ENCODE results near the gene ARX. TPM values are rescaled to one million over a fixed set of nuclear protein-coding genes. Genes with fewer than 3 reads are reported as not detected.

The ARX gene
- total RNA-seq, 1 donor from 2014 or later = not detected

DNA sequence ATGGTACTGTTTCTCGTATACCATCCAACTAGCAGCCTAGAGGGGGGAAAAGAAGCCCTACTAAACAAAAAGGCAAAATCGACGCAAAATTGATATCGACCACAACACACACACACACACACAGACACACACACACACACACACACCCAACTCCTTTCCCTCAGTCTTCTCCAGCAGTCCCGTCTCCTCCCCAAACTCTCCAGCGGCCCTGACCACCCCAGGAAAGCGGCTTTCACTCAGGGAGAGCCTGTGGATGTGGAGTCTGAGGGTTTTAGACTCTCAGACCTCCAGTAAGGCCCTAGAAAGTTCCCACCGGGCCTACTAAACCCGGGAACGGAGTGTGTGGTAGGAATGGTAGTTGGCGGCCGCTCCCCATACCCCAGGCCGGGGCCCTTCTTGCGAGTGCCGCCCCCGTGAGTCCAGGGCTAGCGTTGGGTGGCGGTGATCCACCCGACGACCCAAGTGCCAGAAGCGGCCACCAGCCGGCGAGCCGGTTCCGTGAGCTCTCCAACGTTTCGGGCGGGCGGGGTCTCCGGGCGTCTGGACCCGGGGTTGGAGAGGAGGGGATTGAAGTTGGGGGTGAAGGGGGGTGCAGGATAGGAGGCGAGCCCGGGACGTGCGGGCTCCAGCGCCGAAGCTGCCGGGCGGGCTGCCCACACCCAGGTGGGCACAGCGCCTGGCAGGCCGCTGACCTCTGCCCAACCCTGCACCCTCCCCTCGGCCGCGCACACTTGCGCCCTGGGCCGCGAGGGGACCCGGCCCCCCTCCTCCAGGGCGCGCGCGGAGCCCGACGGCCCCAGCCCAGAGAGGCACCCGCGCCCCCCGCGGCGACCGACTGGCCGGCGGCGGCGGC, 13.7 kb downstream of the ARX start:
- DNase-seq (ENCODE audit: low read depth in 2 of 2) = no peak

- DNase-seq (ENCODE audit: low read depth in 2 of 2) = no peak
Measured at GRCh38 chrX:24999511-24999910, 16.3 kb downstream of the ARX start.

DNA sequence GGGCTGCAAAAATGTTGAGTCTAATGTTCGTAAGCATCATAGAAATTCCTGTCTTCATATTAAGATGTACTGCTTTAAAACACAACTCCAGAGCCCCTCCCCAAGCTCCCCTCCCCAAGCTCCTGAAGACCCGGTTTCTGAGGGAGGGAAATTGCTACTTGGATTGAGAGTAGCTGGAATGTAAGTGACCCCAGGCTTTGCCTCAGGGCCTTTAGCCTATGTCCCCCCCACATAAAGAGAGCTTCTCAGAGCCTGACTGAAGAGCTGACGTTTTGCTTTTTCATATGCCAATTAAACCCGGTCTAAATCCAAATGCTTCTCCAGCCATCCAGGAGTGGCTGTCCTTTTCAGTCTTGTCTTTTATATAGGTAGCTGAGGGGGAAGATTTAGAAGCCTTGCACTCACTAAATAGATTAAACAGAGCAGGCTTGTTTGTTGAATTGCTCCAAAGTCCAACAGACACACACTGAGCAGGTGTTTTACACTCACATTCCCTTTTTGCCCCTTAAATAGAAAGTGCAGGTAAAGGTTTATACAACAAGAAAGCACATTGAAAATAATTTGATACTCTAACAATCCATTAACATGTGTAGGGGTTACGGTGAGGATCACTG, 19.6 kb downstream of the ARX start:
- DNase-seq (ENCODE audit: low read depth in 2 of 2) = no peak

DNA sequence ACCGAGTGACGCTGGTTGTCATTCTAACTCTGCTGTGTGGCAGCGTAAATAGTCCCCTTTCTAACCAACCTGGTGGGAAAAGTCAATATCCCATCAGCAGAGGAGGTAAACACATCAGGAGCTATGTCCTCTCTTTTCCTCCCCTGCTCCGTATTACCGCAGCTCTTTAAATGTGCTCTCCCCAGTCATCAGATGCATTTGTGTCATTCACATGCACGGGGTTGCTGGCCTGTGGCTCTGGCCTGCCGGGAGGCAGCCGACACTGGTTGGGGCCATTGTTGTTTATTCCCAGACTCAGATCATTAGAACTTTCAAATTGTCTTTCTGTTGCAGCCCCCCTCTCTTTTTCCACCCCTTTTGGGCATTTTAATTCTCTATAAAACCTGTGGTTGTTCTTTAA, 21.9 kb downstream of the ARX start:
- DNase-seq (ENCODE audit: low read depth in 2 of 2) = no peak

DNA sequence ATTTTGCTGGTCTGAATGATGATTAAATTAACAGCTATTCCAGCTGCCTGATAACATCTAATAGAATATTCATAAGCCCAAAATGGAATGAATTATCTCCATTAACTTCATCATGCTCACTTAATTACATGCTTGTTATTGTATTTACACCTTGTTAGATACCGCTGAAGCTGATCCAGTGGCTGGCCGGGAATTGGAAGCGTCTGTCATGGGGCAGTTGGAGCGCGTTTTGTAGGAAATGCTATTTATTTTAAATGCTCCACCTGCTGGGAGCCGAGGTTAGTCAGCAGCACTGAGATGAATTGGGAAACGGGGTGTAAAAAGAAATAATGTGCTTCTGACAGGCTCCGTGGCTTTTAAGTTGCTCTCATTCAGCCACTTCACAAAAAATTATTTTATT, 25.2 kb downstream of the ARX start:
- no peak for DNase-seq (ENCODE audit: low read depth in 2 of 2)

DNA sequence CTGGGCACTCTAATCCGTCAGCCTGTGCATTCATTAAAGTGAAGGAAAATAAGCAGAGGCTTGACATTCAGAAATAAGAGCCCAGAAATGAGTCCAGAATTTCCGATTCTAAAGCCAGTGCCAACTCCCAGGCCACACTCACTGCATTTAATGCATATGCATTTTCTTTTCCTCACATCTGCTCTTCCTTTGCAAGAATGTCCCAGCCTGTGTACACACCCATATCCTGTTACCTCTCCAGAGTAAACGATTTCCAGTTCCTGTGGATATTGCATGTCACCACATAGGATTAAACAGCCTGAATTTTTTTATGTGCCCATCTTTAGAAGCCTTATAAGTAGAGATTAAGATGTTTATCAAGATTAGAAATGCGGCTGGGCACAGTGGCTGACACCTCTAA, 27.5 kb downstream of the ARX start:
- DNase-seq (ENCODE audit: low read depth in 2 of 2) = no peak

DNA sequence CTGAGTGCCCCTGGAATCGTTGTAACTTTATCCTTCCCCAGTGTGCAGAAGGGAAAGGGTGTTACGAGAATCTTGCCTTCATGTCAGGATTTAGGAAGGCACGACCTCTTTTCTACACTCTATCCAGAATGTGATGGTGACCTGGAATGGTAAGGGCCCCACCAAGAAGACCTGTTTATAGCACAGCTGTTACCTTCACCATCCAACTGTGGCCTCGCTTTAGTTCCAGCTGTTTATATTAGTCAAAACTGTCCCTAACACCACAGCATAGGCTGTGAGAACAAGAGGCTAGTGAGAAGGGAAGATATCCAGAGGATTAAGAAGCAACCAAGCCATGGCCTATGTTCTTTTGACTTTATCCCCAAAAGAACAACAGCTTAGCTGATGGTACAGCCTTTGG, 28.0 kb downstream of the ARX start:
- DNase-seq (ENCODE audit: low read depth in 2 of 2) = no peak

GRCh38 chrX:24985120-24985519, 30.6 kb downstream of the ARX start:
- DNase-seq (ENCODE audit: low read depth in 2 of 2) = no peak

DNA sequence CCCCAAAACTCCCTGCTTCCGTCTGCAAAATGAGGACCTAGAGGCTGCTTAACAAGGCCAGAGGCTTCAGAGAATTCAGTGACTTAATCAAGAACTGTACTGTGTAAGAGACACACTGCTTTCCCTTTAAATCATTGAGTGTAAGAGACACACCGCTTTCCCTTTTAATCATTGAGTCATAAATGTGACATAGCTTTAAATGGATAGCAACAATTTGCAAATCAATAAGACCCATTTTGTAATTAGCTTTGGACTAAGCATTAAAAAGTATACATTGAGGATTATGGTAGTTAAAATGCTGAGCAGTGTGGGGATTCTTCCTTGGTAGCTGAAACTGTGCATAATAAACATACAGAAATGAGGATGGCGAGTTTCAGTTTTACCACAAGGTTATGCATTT, 31.8 kb downstream of the ARX start:
- DNase-seq (ENCODE audit: low read depth in 2 of 2) = no peak

DNA sequence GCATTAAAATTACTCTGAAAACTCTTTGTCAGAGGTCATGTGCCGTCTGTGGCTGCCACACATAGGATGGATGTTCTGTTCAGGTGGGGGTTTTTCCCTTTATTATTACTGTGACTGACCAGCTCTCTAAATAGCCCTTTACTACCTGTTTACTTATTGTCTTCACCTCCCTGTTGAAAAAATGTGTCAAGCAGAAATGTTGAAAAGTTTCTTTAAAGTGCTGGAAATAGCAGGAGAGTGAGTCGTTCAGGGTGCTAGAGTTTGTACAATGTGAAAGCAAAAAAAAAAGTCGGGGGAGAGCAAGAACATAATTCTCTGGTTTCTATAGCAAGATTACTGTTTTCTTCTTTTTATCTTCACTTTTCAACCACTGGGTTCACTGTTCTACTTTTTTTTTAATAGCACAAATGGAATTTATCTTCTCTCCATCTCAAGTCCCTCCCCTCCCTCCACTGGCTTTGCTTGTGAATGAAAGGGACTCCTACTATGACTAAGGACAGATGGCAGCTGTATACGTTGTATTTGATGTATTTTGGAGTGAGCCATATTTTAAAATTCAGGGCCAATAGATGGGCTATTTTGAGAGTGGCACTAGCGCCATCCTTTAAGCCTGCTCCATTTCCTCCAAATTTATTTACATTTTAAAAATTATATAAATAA, 33.3 kb downstream of the ARX start:
- no peak for DNase-seq (ENCODE audit: low read depth in 2 of 2)

GRCh38 chrX:24981030-24981429, 34.7 kb downstream of the ARX start:
- DNase-seq (ENCODE audit: low read depth in 2 of 2) = no peak

GRCh38 chrX:24979081-24979480, 36.7 kb downstream of the ARX start:
- no peak for DNase-seq (ENCODE audit: low read depth in 2 of 2)

GRCh38 chrX:24969812-24970211, 46.0 kb downstream of the ARX start:
- DNase-seq (ENCODE audit: low read depth in 2 of 2) = no peak

DNA sequence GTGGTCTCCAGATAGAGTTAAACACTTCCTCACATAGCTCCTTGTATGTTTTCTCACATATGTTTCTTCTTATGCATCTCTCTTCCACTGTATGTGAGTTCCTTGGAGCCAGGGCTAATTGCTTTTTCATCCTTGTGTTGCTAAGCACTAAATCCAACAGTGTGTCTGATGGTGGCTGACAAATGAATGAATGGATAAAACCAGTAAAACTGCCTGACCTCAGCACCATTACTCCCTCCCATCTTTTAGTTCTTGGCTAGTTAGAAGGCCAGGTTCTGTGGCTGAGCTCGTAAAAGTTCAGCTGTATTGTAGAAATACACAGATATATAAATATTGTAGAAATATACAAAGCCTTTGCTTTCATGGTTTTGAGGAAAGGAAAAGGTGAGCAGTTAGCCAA, 50.4 kb downstream of the ARX start:
- DNase-seq (ENCODE audit: low read depth in 2 of 2) = no peak

- DNase-seq (ENCODE audit: low read depth in 2 of 2) = no peak
Measured at GRCh38 chrX:24963823-24964222, 51.9 kb downstream of the ARX start.

GRCh38 chrX:24961809-24962208, 54.0 kb downstream of the ARX start:
- DNase-seq (ENCODE audit: low read depth in 2 of 2) = no peak

- no peak for DNase-seq (ENCODE audit: low read depth in 2 of 2)
Measured at GRCh38 chrX:24956828-24957227, 58.9 kb downstream of the ARX start.

- no peak for DNase-seq (ENCODE audit: low read depth in 2 of 2)
Measured at GRCh38 chrX:24955372-24955930, 60.3 kb downstream of the ARX start.

DNA sequence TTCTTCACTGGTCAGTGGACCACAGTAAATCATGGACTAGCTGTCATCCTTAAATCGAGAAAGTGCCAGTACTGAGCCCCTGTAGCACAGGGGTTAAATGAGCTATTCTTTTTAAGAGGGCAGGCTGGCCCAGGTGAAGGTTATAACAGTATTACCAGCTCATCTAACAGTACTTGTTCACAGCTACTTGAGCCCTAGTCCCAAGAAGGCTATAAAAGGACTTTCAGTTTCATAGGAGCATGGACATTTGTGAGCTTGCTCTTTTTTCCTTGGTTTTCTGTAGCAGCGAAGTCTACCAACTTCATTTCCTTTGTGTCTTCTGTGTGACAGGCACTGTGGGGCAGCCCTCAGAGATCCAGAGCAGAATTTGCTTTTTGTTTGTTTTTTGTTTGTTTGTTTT, 61.0 kb downstream of the ARX start:
- DNase-seq (ENCODE audit: low read depth in 2 of 2) = no peak
